HL-60/S4 treated with phorbol 12-myristate 13-acetate at 8.2 ng/mL for 4 days and 3 days (cell line): ENCODE results near the gene EIF1.
"Not testable (repeated sequence)": the region's sequence is repeated elsewhere in the genome, so short reads cannot be mapped to it uniquely, and the experiment has no call there.

Source experiments
- in situ Hi-C: fragments of 300-500 bp; cut with MboI; formaldehyde crosslinking; loops from 2 replicates; pipeline ENCODE4 v1.15.0; 2022; ENCODE audit warnings: low sequenced_read_pairs

The EIF1 gene

GRCh38 chr17:41695134-41695661 is 6.5 kb downstream of the EIF1 start:
- in situ Hi-C loops = no loop called here

- in situ Hi-C loops = no loop called here
Measured at GRCh38 chr17:41695954-41696757, 7.5 kb downstream of the EIF1 start.

- in situ Hi-C loops = no loop called here
Measured at GRCh38 chr17:41697122-41697962, 8.7 kb downstream of the EIF1 start.

- in situ Hi-C loops = not testable (repeated sequence)
Measured at GRCh38 chr17:41700843-41701242, 12.2 kb downstream of the EIF1 start.

GRCh38 chr17:41702712-41703111 is 14.0 kb downstream of the EIF1 start:
- in situ Hi-C loops = no loop called here

GRCh38 chr17:41705271-41705991 is 16.7 kb downstream of the EIF1 start:
- in situ Hi-C loops = no loop called here

- in situ Hi-C loops = no loop called here
Measured at GRCh38 chr17:41707803-41708669, 19.4 kb downstream of the EIF1 start.

- in situ Hi-C loops = no loop called here
Measured at GRCh38 chr17:41710472-41711090, 21.9 kb downstream of the EIF1 start.

- in situ Hi-C loops = no loop called here
Measured at GRCh38 chr17:41711669-41712400, 23.1 kb downstream of the EIF1 start, which contains the start of gene GAST. Gene GAST (plus strand): TSS chr17:41712331. CDS start chr17:41715437, 3,106 bp downstream.

- in situ Hi-C loops = no loop called here
Measured at GRCh38 chr17:41717408-41718286, 29.0 kb downstream of the EIF1 start.

- in situ Hi-C loops = no loop called here
Measured at GRCh38 chr17:41718287-41718645, 29.6 kb downstream of the EIF1 start.

GRCh38 chr17:41722231-41722630 is 33.5 kb downstream of the EIF1 start:
- in situ Hi-C loops = no loop called here

GRCh38 chr17:41723801-41724475 is 35.3 kb downstream of the EIF1 start:
- in situ Hi-C loops = no loop called here

GRCh38 chr17:41724476-41725050 is 35.9 kb downstream of the EIF1 start:
- in situ Hi-C loops = no loop called here

- in situ Hi-C loops = no loop called here
Measured at GRCh38 chr17:41725134-41725533, 36.4 kb downstream of the EIF1 start.

- in situ Hi-C loops = no loop called here
Measured at GRCh38 chr17:41728056-41728455, 39.4 kb downstream of the EIF1 start.

- in situ Hi-C loops = no loop called here
Measured at GRCh38 chr17:41730479-41730878, 41.8 kb downstream of the EIF1 start.
